WI38 (cell line): ENCODE measurements around the gene GOLGA6A.
"Not testable (repeated sequence)": the region's sequence is repeated elsewhere in the genome, so short reads cannot be mapped to it uniquely, and the experiment has no call there.

Experiments used
- H3K4me3 ChIP-seq: 2 replicates; pipeline ENCODE4 v1.5.1; 2011; ENCODE audit warnings: low read depth, mild to moderate bottlenecking, control low read depth, low read length
- CTCF ChIP-seq: IDR thresholded peaks from 2 replicates; pipeline ENCODE4 v1.5.1; 2012; ENCODE audit warnings: low read depth, mild to moderate bottlenecking, control low read depth, low read length

GOLGA6A gene

GRCh38 chr15:74082450-74082849 lies at the start of gene GOLGA6A:
GOLGA6A (minus strand) TSS chr15:74082550; CDS start chr15:74082509, 41 bp downstream.
- H3K4me3 ChIP-seq, result not testable (repeated sequence)

- no peak for TF ChIP-seq CTCF
- no peak overlapping the region for H3K4me3 ChIP-seq
Measured at GRCh38 chr15:74131628-74132413, 49.5 kb upstream of the GOLGA6A start.

GRCh38 chr15:74130849-74131627 lies 48.7 kb upstream of the GOLGA6A start:
- TF ChIP-seq CTCF, result no peak
- no peak overlapping the region for H3K4me3 ChIP-seq

- no peak for TF ChIP-seq CTCF
- H3K4me3 ChIP-seq, result no peak within 1 kb of the TSS
Measured at GRCh38 chr15:74130155-74130848, 48.0 kb upstream of the GOLGA6A start, which contains the start of gene ISLR2. ISLR2 (plus strand) TSS chr15:74130586; CDS start chr15:74132755, 2,169 bp downstream.

GRCh38 chr15:74129586-74130154 lies 47.3 kb upstream of the GOLGA6A start:
- no peak overlapping the region for H3K4me3 ChIP-seq
- TF ChIP-seq CTCF, result no peak

- no peak overlapping the region for H3K4me3 ChIP-seq
- TF ChIP-seq CTCF, result no peak
Measured at GRCh38 chr15:74128785-74129585, 46.6 kb upstream of the GOLGA6A start.
